GM12878 (cell line): ENCODE results near the gene KLHL1. TPM values are rescaled to one million over a fixed set of nuclear protein-coding genes. Genes with fewer than 3 reads are reported as not detected.

Experiments
- ATAC-seq: fragments of 200-7000 bp; cut with Tn5 transposase; 3 replicates; pipeline ENCODE4 v1.9.1; 2020; ENCODE audit warnings: mild to moderate bottlenecking, moderate library complexity
- BruUV-seq: library from RNA; stranded (reverse); fragments of 400-500 nt; replicated peaks from 2 replicates; lab custom pipeline; 2021; lab: Mats Ljungman, UMichigan
- CTCF ChIA-PET: fragments of 300-600 bp; sonication (Branson Sonifier 250); formaldehyde crosslinking; extraction: SDS; loops from one replicate; lab custom pipeline; 2021; ENCODE audit warnings: inconsistent platforms; lab: Yijun Ruan, JAX
- POLR2A ChIA-PET: fragments of 350-600 bp; formaldehyde crosslinking; extraction: SDS; loops from one replicate; lab custom pipeline; 2021; ENCODE audit warnings: inconsistent platforms; lab: Charles Lee
- RAD21 ChIA-PET: fragments of 300-600 bp; sonication (Branson Sonifier 250); formaldehyde crosslinking; loops from one replicate; lab custom pipeline; 2023; ENCODE audit warnings: antibody characterized with exemption; ENCODE audit not compliant: unreplicated experiment; lab: Charles Lee
- SMC1A ChIA-PET: fragments of 300-600 bp; sonication (Branson Sonifier 250); formaldehyde crosslinking; loops from one replicate; lab custom pipeline; 2023; ENCODE audit not compliant: unreplicated experiment, uncharacterized antibody; lab: Charles Lee
- DNase-seq: peaks from one replicate; pipeline ENCODE4 v3.0.0-alpha.2; 2011; ENCODE audit warnings: low read depth, low spot score
- FAIRE-seq: peaks from 3 replicates; lab custom pipeline; 2011; peaks lifted over from hg19 to GRCh38; lab: Jason Lieb, UNC
- H2AFZ ChIP-seq: 2 replicates; pipeline ENCODE4 v1.6.0; 2011; ENCODE audit warnings: low read depth, low read length, control low read depth; ENCODE audit not compliant: control insufficient read depth
- H3K27ac ChIP-seq: 2 replicates; pipeline ENCODE4 v1.5.1; 2011; ENCODE audit warnings: control low read depth; ENCODE audit not compliant: control insufficient read depth, insufficient read depth
- H3K27me3 ChIP-seq, 2 experiments: replicated peaks in 1 of 2; 2 replicates each; pipeline versions ENCODE4 v1.6.0 to v1.6.1; 2011; ENCODE audit warnings: low read length in 1 of 2; ENCODE audit not compliant: control insufficient read depth in 2 of 2, insufficient read depth in 2 of 2
- H3K36me3 ChIP-seq, 2 experiments: 2 replicates each; pipeline ENCODE4 v1.5.1; 2011; ENCODE audit warnings: low read length in 1 of 2; ENCODE audit not compliant: control insufficient read depth in 2 of 2, insufficient read depth in 2 of 2
- H3K4me1 ChIP-seq: 2 replicates; pipeline ENCODE4 v1.6.1; 2011; ENCODE audit warnings: mild to moderate bottlenecking, low read length, moderate library complexity, mixed read lengths; ENCODE audit not compliant: control insufficient read depth, insufficient read depth
- H3K4me2 ChIP-seq: 2 replicates; pipeline ENCODE4 v1.6.0; 2011; ENCODE audit warnings: control low read depth; ENCODE audit not compliant: control insufficient read depth, insufficient read depth
- H3K4me3 ChIP-seq: fragments of 200-600 bp; sonication (generic); 2 replicates; pipeline ENCODE4 v1.5.1; 2016
- H3K79me2 ChIP-seq: 2 replicates; pipeline ENCODE4 v1.6.0; 2011; ENCODE audit warnings: low read length; ENCODE audit not compliant: control insufficient read depth, insufficient read depth
- H3K9ac ChIP-seq: 2 replicates; pipeline ENCODE4 v1.8.0; 2011; ENCODE audit warnings: low read length, control low read depth, mixed read lengths; ENCODE audit not compliant: control insufficient read depth, insufficient read depth
- H3K9me3 ChIP-seq: replicated peaks from 3 replicates; pipeline ENCODE4 v1.5.1; 2011; ENCODE audit warnings: mild to moderate bottlenecking, low read length; ENCODE audit not compliant: control insufficient read depth, insufficient read depth
- H4K20me1 ChIP-seq: 2 replicates; pipeline ENCODE4 v1.6.0; 2011; ENCODE audit not compliant: control insufficient read depth, insufficient read depth
- BRCA1 ChIP-seq: IDR thresholded peaks from 2 replicates; pipeline ENCODE4 v1.6.1; 2011; ENCODE audit warnings: low read depth, low read length, improper control_type of control experiment
- CBX3 ChIP-seq: fragments of 200-600 bp; sonication (generic); IDR thresholded peaks from 2 replicates; pipeline ENCODE4 v1.6.1; 2016; ENCODE audit warnings: low read depth, borderline replicate concordance
- CHD2 ChIP-seq: IDR thresholded peaks from 2 replicates; pipeline ENCODE4 v1.6.1; 2011; ENCODE audit warnings: low read depth, low read length, improper control_type of control experiment, borderline replicate concordance
- JUNB ChIP-seq: IDR thresholded peaks from 2 replicates; pipeline ENCODE4 v1.6.1; 2016; ENCODE audit warnings: antibody characterized with exemption, mild to moderate bottlenecking
- RAD21 ChIP-seq: IDR thresholded peaks from 2 replicates; pipeline ENCODE4 v1.6.1; 2011; ENCODE audit warnings: mild to moderate bottlenecking, low read depth, low read length, moderate library complexity; ENCODE audit not compliant: insufficient read depth
- RAD51 ChIP-seq: fragments of 450-650 bp; IDR thresholded peaks from 2 replicates; pipeline ENCODE4 v1.6.1; 2016; ENCODE audit warnings: moderate library complexity, mild to moderate bottlenecking, inconsistent platforms
- SMC3 ChIP-seq: IDR thresholded peaks from 2 replicates; pipeline ENCODE4 v1.6.1; 2011; ENCODE audit warnings: low read length, improper control_type of control experiment, borderline replicate concordance
- ZNF24 ChIP-seq: fragments of 450-650 bp; IDR thresholded peaks from 2 replicates; pipeline ENCODE4 v1.6.1; 2017; ENCODE audit warnings: antibody characterized with exemption, mild to moderate bottlenecking
- ZNF592 ChIP-seq: fragments of 450-650 bp; IDR thresholded peaks from 2 replicates; pipeline ENCODE4 v1.6.1; 2017; ENCODE audit warnings: mild to moderate bottlenecking, moderate library complexity
- ZNF622 ChIP-seq: fragments of 450-650 bp; IDR thresholded peaks from 2 replicates; pipeline ENCODE4 v1.6.1; 2017; ENCODE audit warnings: mild to moderate bottlenecking, inconsistent platforms
- in situ Hi-C: fragments of 300-500 bp; cut with MboI; formaldehyde crosslinking; loops from 9 replicates; pipeline ENCODE4 v1.14.3; 2018; ENCODE audit warnings: mixed read lengths
- intact Hi-C: fragments of 100-400 bp; cut with micrococcal nuclease; formaldehyde crosslinking; loops from one replicate; pipeline ENCODE4 v1.14.2; 2022; ENCODE audit not compliant: unreplicated experiment
- polyA plus RNA-seq, 11 experiments: library from polyadenylated mRNA; depleted of rRNA in 4 of 11; unstranded in 6 of 11; stranded (reverse) in 5 of 11; fragments of >200 nt; fragmentation: Nextera tagmentation in 4 of 11; fragmentation: Illumina TruSeq in 1 of 11; extraction: Ambion mirVana in 4 of 11; extraction: Trizol in 1 of 11; gene quantifications; 1 replicate in 1 of 11; 2 replicates in 10 of 11; pipeline versions ENCODE4 v1.2.1 to v1.2.3, GENCODE V29; 2011 to 2016; ENCODE audit warnings: inconsistent platforms in 2 of 11, missing spikeins in 2 of 11, low read depth in 1 of 11
- total RNA-seq, 4 experiments: library from RNA; depleted of rRNA in 3 of 4; stranded (reverse); fragments of >200 nt in 3 of 4; fragmentation: Illumina TruSeq in 1 of 4; extraction: Trizol in 1 of 4; gene quantifications; 2 replicates each; pipeline versions ENCODE4 v1.2.1 to v1.2.3, GENCODE V29; 2013 to 2021
- TF ChIP-seq, protein P1 (sequence below): IDR thresholded peaks from 2 replicates; pipeline ENCODE4 v1.6.1; 2012; ENCODE audit warnings: improper control_type of control experiment, low read depth, low read length; ENCODE audit not compliant: insufficient replicate concordance

The KLHL1 gene
- total and polyA plus RNA-seq, 10 of the 15 experiments (the other 5 are each of a cell fraction or from before 2014, with no cell fraction given), result 0.02 to 0.13 (median 0.05) TPM; not detected in 2

DNA sequence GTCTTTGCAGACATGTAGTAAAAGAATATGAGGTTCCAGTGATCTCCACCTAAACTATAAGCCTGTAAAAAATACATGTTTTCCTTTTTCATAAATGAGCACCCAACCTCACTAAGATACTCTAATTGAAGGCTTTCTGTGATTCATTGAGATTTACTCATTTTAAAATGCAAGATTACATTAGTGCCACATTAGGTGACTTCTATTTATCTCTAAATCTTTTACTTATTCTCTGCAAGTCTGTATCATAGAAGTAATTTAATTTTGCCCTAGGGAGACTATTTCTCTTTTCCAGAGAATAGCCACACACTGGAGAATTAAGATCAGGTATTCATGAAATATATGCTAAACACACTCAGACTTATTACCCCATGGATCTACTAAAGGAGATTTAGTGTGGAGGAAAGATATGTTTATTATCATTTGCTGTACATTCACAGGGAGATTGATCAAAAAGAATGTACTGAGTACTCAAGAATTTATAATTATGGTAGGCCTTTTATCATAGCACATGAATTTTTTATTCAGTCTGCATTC, 290.9 kb downstream of the KLHL1 start:
- POLR2A ChIA-PET, result interaction anchor here (0.6 kb wide), 2 partner anchors 24 to 280 kb away, joined by 4 read pairs; no protein-coding TSS in a partner anchor

More for the DNA sequence above, 290.9 kb downstream of the KLHL1 start:
- FAIRE-seq, result no peak
- no peak overlapping the region for H3K9ac ChIP-seq
- DNase-seq, result no peak
- TF ChIP-seq ZNF622, result no peak
- TF ChIP-seq RAD21, result no peak
- no peak for TF ChIP-seq SMC3
- TF ChIP-seq, protein P1, sequence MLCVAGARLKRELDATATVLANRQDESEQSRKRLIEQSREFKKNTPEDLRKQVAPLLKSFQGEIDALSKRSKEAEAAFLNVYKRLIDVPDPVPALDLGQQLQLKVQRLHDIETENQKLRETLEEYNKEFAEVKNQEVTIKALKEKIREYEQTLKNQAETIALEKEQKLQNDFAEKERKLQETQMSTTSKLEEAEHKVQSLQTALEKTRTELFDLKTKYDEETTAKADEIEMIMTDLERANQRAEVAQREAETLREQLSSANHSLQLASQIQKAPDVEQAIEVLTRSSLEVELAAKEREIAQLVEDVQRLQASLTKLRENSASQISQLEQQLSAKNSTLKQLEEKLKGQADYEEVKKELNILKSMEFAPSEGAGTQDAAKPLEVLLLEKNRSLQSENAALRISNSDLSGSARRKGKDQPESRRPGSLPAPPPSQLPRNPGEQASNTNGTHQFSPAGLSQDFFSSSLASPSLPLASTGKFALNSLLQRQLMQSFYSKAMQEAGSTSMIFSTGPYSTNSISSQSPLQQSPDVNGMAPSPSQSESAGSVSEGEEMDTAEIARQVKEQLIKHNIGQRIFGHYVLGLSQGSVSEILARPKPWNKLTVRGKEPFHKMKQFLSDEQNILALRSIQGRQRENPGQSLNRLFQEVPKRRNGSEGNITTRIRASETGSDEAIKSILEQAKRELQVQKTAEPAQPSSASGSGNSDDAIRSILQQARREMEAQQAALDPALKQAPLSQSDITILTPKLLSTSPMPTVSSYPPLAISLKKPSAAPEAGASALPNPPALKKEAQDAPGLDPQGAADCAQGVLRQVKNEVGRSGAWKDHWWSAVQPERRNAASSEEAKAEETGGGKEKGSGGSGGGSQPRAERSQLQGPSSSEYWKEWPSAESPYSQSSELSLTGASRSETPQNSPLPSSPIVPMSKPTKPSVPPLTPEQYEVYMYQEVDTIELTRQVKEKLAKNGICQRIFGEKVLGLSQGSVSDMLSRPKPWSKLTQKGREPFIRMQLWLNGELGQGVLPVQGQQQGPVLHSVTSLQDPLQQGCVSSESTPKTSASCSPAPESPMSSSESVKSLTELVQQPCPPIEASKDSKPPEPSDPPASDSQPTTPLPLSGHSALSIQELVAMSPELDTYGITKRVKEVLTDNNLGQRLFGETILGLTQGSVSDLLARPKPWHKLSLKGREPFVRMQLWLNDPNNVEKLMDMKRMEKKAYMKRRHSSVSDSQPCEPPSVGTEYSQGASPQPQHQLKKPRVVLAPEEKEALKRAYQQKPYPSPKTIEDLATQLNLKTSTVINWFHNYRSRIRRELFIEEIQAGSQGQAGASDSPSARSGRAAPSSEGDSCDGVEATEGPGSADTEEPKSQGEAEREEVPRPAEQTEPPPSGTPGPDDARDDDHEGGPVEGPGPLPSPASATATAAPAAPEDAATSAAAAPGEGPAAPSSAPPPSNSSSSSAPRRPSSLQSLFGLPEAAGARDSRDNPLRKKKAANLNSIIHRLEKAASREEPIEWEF, result no peak
- no peak for TF ChIP-seq JUNB
- TF ChIP-seq ZNF592, result no peak
- TF ChIP-seq BRCA1, result no peak
- TF ChIP-seq CBX3, result no peak
- TF ChIP-seq RAD51, result no peak
- no peak for TF ChIP-seq ZNF24
- no peak for TF ChIP-seq CHD2
- SMC1A ChIA-PET, result no interaction called here
- intact Hi-C loops (no loop called here), in situ Hi-C loops (no loop called here)
- CTCF ChIA-PET, result interaction anchor here (1.1 kb wide), 1 partner anchor 10 kb away, joined by 3 read pairs; no protein-coding TSS in a partner anchor
- no peaks in the 10 kb centered on the region for H3K79me2 ChIP-seq
- no peaks in the 10 kb centered on the region for H3K9me3 ChIP-seq
- H3K4me2 ChIP-seq, result no peak overlapping the region
- no peaks in the 10 kb centered on the region for H3K36me3 ChIP-seq
- H3K27ac ChIP-seq, result no peak overlapping the region
- no peaks in the 10 kb centered on the region for H3K4me1 ChIP-seq
- ATAC-seq, result no peak
- RAD21 ChIA-PET, result interaction anchor here (0.7 kb wide), 1 partner anchor 181 kb away, joined by 3 read pairs; no protein-coding TSS in a partner anchor
- H4K20me1 ChIP-seq, result no peaks in the 10 kb centered on the region
- H3K27me3 ChIP-seq, result no peaks in the 10 kb centered on the region
- BruUV-seq, result no TSS peak
- no peak overlapping the region for H2AFZ ChIP-seq
- H3K4me3 ChIP-seq, result no peak overlapping the region
